Raji (cell line): Measurements from ENCODE around the gene CYP1A2.

Experiments used
- POLR2A ChIP-seq: IDR thresholded peaks from 2 replicates; pipeline ENCODE4 v1.6.1; 2011; ENCODE audit warnings: low read depth, low read length, control low read depth; ENCODE audit not compliant: insufficient read depth

CYP1A2 gene

DNA sequence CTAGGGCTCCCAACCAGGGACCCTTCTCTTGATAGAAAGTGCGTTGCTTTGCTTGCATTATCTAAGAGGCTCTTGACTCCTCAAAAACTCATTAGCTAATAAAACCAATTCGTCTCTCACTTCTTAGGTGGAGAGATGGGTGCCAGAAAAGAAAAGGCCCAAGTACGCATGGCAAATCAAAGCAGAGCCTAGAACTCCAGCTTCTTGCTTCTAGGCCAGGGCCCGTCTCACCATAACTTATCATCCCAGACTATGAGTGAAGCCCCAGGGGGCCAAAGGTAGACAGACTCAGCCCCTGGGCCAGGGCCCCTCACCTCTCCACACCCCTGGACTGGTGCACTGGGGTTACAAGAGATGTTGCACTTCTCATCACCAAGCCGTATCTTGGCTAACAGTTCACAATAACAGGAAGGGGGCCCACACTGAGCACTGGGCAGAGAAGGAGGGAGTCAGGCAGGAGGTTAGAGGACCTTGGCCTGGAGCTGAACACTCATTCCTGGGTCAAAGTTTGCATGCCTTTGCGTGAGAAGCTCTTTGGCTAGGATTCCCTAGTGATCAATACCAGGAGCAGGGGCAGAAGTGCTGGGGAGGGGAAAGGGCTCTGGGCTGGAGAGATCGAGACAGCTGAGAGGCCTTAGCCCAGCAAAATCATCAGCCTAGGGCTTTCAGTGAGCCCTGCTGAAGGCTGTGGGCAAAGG is 17.9 kb upstream of the CYP1A2 start:
- TF ChIP-seq POLR2A, result no peak

DNA sequence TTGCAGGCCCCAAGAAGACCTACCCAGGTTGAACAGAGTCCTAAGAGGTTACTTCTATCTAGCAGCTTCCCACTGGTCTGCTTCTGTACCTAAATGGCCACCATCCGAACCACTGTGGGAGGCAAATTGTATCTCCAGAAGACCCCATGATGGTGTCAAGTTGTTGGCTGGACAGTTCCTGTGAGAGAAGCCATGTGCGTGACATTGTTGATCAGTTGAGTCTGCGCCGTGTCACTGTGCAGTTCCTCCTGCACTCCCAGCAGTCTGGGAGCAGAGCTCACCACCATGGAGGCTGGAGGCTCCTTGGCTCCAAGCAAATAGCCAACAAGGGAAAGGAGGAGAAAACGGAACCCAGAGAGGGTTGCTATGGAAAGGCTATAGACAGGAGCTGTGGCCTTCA is 15.8 kb upstream of the CYP1A2 start:
- no peak for TF ChIP-seq POLR2A

GRCh38 chr15:74733269-74733668 is 15.4 kb upstream of the CYP1A2 start:
- TF ChIP-seq POLR2A, result no peak

- TF ChIP-seq POLR2A, result no peak
These were observed 13.3 kb upstream of the CYP1A2 start for GRCh38 chr15:74735305-74735704.

- TF ChIP-seq POLR2A, result no peak
These were observed 6.2 kb upstream of the CYP1A2 start for GRCh38 chr15:74742422-74742821.

- TF ChIP-seq POLR2A, result no peak
These were observed 2.3 kb upstream of the CYP1A2 start for GRCh38 chr15:74746389-74746788.

- TF ChIP-seq POLR2A, result no peak
These were observed 1.2 kb downstream of the CYP1A2 start for GRCh38 chr15:74749832-74750231.

GRCh38 chr15:74750751-74751150 is 2.1 kb downstream of the CYP1A2 start:
- TF ChIP-seq POLR2A, result no peak

- no peak for TF ChIP-seq POLR2A
These were observed 3.4 kb downstream of the CYP1A2 start for GRCh38 chr15:74752011-74752410.

GRCh38 chr15:74752531-74752930 is 3.9 kb downstream of the CYP1A2 start:
- TF ChIP-seq POLR2A, result no peak

- TF ChIP-seq POLR2A, result no peak
These were observed 6.1 kb downstream of the CYP1A2 start for GRCh38 chr15:74754593-74755215.

DNA sequence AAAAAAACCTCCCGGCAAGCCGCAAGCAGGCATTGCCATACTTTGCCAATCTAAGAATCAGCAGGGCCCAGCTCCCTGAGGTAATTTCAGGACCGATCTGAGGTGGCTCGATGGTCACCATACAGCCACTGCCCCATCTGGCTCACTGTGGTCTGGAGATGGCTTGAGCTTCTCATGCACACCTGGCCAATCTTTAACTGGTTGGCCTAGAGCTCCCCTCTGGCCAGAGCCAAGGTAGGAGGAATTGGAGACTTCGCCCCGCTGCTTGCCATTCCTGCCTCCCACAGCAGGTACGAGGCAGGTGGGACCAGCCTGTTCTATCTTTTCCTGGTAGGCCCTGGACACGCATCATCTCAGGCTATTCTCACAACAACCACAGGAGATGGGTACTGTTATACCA is 10.1 kb downstream of the CYP1A2 start:
- no peak for TF ChIP-seq POLR2A

- TF ChIP-seq POLR2A, result no peak
These were observed 14.1 kb downstream of the CYP1A2 start for GRCh38 chr15:74762791-74763150.

- TF ChIP-seq POLR2A, result no peak
These were observed 14.8 kb downstream of the CYP1A2 start for GRCh38 chr15:74763416-74763815.

- TF ChIP-seq POLR2A, result no peak
These were observed 18.8 kb downstream of the CYP1A2 start for GRCh38 chr15:74767167-74768098.
